Glutamatergic neuron (in vitro differentiated cells): ENCODE data around the gene C3orf22. TPM values are rescaled to one million over a fixed set of nuclear protein-coding genes. Genes with fewer than 3 reads are reported as not detected.
"Not testable (repeated sequence)": the region's sequence is repeated elsewhere in the genome, so short reads cannot be mapped to it uniquely, and the experiment has no call there.

ENCODE experiments used
- DNase-seq: peaks from one replicate; pipeline ENCODE4 v3.0.0; 2022
- H3K27ac Mint-ChIP-seq: one replicate; pipeline ENCODE4 v1.8.0; 2020; ENCODE audit warnings: mild to moderate bottlenecking, mixed read lengths, inconsistent platforms; ENCODE audit not compliant: unreplicated experiment
- H3K27me3 Mint-ChIP-seq: one replicate; pipeline ENCODE4 v1.8.0; 2020; ENCODE audit warnings: mild to moderate bottlenecking, moderate library complexity, mixed read lengths, inconsistent platforms; ENCODE audit not compliant: unreplicated experiment
- H3K36me3 Mint-ChIP-seq: one replicate; pipeline ENCODE4 v1.8.0; 2020; ENCODE audit warnings: mild to moderate bottlenecking, mixed read lengths, inconsistent platforms; ENCODE audit not compliant: unreplicated experiment
- H3K4me1 Mint-ChIP-seq: one replicate; pipeline ENCODE4 v1.8.0; 2020; ENCODE audit warnings: mild to moderate bottlenecking, low read depth, mixed read lengths, inconsistent platforms; ENCODE audit not compliant: unreplicated experiment
- H3K4me3 Mint-ChIP-seq: one replicate; pipeline ENCODE4 v1.8.0; 2020; ENCODE audit warnings: mild to moderate bottlenecking, mixed read lengths, inconsistent platforms; ENCODE audit not compliant: unreplicated experiment
- H3K9me3 Mint-ChIP-seq: one replicate; pipeline ENCODE4 v1.8.0; 2020; ENCODE audit warnings: mild to moderate bottlenecking, moderate library complexity, mixed read lengths, inconsistent platforms; ENCODE audit not compliant: unreplicated experiment
- long read RNA-seq: library from polyadenylated mRNA; unstranded; transcript quantifications from one replicate; pipeline ENCODE4 v2.0.0, GENCODE V29; 2020; ENCODE audit not compliant: unreplicated experiment
- total RNA-seq: library from RNA; stranded (reverse); fragmentation: NEBNext Ultra II Directional; extraction: Animal tissue kit (Norgen Biotek cat#: 25700); gene quantifications from one replicate; pipeline ENCODE4 v1.2.1, GENCODE V29; 2021; ENCODE audit not compliant: unreplicated experiment
- TF ChIP-seq, protein P1 (sequence below): fragments of 200-600 bp; sonication (generic); IDR thresholded peaks from one replicate; pipeline ENCODE4 v1.5.0; 2021; ENCODE audit not compliant: partially characterized antibody, unreplicated experiment

The C3orf22 gene
- total RNA-seq: not detected
- long read RNA-seq: 0 reads

GRCh38 chr3:126558336-126559071, at the start of gene C3orf22:
C3orf22 (minus strand) TSS chr3:126558932; CDS start chr3:126553390, 5,542 bp downstream.
- peaks cover 4% of the 10 kb centered on the region for H3K27me3 Mint-ChIP-seq
- peaks cover 3% of the 10 kb centered on the region for H3K9me3 Mint-ChIP-seq
- DNase-seq: peak; percentile 30
- no peak within 1 kb of the TSS for H3K4me3 Mint-ChIP-seq
- H3K4me1 Mint-ChIP-seq: no peaks in the 10 kb centered on the region
- TF ChIP-seq, protein P1, sequence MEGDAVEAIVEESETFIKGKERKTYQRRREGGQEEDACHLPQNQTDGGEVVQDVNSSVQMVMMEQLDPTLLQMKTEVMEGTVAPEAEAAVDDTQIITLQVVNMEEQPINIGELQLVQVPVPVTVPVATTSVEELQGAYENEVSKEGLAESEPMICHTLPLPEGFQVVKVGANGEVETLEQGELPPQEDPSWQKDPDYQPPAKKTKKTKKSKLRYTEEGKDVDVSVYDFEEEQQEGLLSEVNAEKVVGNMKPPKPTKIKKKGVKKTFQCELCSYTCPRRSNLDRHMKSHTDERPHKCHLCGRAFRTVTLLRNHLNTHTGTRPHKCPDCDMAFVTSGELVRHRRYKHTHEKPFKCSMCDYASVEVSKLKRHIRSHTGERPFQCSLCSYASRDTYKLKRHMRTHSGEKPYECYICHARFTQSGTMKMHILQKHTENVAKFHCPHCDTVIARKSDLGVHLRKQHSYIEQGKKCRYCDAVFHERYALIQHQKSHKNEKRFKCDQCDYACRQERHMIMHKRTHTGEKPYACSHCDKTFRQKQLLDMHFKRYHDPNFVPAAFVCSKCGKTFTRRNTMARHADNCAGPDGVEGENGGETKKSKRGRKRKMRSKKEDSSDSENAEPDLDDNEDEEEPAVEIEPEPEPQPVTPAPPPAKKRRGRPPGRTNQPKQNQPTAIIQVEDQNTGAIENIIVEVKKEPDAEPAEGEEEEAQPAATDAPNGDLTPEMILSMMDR: no peak
- peaks cover 7% of the 10 kb centered on the region for H3K36me3 Mint-ChIP-seq
- H3K27ac Mint-ChIP-seq: no peak within 1 kb of the TSS

DNA sequence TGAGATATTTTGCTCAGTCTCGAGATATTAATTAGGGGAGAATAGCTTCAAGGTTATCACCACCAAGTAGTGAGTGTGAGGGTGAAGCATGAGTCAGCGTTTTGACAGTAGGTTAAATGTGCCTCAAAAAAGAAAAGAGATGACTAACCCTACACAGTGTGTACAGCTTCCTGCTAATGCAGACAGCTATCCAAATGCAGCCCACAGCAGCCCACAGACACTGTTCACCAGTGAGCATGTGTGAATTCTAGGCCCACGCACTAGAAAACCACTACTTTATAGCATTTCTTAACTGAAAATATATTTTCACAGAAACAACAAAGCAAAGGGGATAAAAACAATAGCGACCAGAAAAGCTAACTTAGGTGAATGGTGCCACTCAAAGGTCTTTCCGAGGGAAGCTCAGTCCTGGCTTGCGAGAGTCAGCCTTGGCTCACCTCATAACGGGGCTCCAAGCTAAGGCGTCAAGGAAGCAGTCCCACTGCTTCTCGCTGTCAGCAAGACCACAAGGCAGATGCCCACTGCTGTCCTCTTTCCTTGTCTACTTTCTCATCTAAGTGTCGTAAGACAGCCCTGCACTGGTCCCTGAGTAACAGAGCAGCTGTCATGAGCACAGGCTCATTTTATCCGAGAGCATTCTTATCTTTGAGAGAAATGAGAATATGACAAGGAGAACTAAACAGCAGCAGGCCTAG, 48.6 kb upstream of the C3orf22 start:
- Mint-ChIP-seq H3K4me3 (no peak overlapping the region), H3K27me3 (no peaks in the 10 kb centered on the region), H3K36me3 (no peaks in the 10 kb centered on the region), H3K4me1 (peaks cover 4% of the 10 kb centered on the region), H3K27ac (no peak overlapping the region), H3K9me3 (no peaks in the 10 kb centered on the region)
- TF ChIP-seq, protein P1: no peak
- DNase-seq: no peak

DNA sequence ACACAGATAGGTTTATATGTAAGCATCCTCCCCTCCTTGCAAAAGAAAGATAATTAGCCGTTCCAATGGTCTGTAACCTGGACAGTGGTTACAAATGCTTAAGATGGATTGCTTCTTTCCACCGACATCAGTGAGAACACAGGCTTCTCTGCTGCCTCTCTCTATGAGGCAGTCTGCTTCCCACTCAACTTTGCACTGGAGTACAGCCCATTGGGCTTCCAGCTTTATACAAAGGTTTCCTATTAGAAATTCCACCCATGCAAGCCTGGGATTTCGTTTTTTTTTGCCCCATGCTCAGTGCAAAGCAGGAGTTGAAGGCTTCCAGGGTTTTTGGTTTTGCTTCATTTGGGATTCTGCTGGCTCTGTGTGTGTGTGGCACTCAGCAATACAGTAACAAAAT, 47.3 kb upstream of the C3orf22 start:
- no peaks in the 10 kb centered on the region for H3K9me3 Mint-ChIP-seq
- no peaks in the 10 kb centered on the region for H3K27me3 Mint-ChIP-seq
- peaks cover 4% of the 10 kb centered on the region for H3K4me1 Mint-ChIP-seq
- DNase-seq: no peak
- H3K36me3 Mint-ChIP-seq: no peaks in the 10 kb centered on the region
- TF ChIP-seq, protein P1: no peak
- H3K4me3 Mint-ChIP-seq: no peak overlapping the region
- no peak overlapping the region for H3K27ac Mint-ChIP-seq

GRCh38 chr3:126604691-126605090, 46.0 kb upstream of the C3orf22 start:
- no peaks in the 10 kb centered on the region for H3K9me3 Mint-ChIP-seq
- H3K4me1 Mint-ChIP-seq: peaks cover 4% of the 10 kb centered on the region
- no peak for DNase-seq
- no peak overlapping the region for H3K27ac Mint-ChIP-seq
- no peaks in the 10 kb centered on the region for H3K36me3 Mint-ChIP-seq
- no peak overlapping the region for H3K4me3 Mint-ChIP-seq
- no peaks in the 10 kb centered on the region for H3K27me3 Mint-ChIP-seq
- TF ChIP-seq, protein P1: no peak

DNA sequence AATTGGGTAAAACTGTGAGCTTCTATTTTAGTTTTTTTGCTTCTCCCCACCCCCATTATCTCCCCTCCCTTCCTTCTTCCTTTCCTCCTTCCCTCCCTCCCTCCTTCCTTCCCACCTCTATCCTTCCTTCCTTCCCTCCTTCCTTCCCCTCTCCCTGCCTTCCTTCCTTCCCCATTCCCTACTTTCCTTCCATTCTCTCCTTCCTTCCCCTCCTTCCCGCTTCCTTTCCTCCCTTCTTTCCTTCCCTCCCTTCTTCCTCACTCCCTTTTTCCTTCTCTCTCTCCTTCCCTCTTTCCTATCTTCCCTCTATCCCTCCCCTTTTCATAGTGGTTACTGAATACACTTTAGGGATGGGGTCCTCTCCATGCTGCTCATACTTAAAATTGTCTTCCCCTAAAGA, 40.4 kb upstream of the C3orf22 start:
- Mint-ChIP-seq H3K27ac (no peak overlapping the region), H3K4me3 (no peak overlapping the region), H3K36me3 (peaks cover 5% of the 10 kb centered on the region), H3K4me1 (no peaks in the 10 kb centered on the region), H3K9me3 (no peaks in the 10 kb centered on the region), H3K27me3 (no peaks in the 10 kb centered on the region)
- TF ChIP-seq, protein P1: no peak
- no peak for DNase-seq

DNA sequence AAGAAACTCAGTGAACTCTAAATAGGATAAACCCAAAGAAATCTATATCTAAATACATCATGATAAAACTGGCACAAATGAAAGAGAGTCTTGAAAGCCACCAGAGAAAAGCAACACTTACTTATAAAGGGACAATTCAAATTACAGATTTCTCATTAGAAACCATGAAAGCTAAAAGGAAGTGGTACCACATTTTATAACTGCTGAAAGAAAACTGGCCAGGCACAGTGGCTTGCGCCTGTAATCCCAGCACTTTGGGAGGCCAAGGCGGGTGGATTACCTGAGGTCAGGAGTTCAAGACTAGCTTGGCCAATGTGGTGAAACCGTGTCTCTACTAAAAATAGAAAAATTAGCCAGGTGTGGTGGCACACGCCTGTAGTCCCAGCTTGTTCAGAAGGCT, 36.7 kb upstream of the C3orf22 start:
- not testable (repeated sequence) for H3K36me3 Mint-ChIP-seq, H3K4me3 Mint-ChIP-seq

GRCh38 chr3:126591515-126591914, 32.8 kb upstream of the C3orf22 start:
- DNase-seq, H3K27me3 Mint-ChIP-seq, H3K4me1 Mint-ChIP-seq, H3K4me3 Mint-ChIP-seq, H3K27ac Mint-ChIP-seq, H3K9me3 Mint-ChIP-seq: not testable (repeated sequence)
- peaks cover 13% of the 10 kb centered on the region for H3K36me3 Mint-ChIP-seq

More for the DNA sequence above, 36.7 kb upstream of the C3orf22 start:
- H3K4me1 Mint-ChIP-seq, H3K27ac Mint-ChIP-seq, DNase-seq, H3K9me3 Mint-ChIP-seq, H3K27me3 Mint-ChIP-seq: not testable (repeated sequence)
